SK-N-MC (cell line): ENCODE data around the gene MAP2K7.

Experiments used
- EZH2 ChIP-seq: fragments of 200-600 bp; sonication (generic); IDR thresholded peaks from one replicate; pipeline ENCODE4 v1.6.1; 2017; ENCODE audit warnings: antibody characterized with exemption
- FOXP2 ChIP-seq: optimal IDR thresholded peaks from 2 replicates; pipeline ENCODE3; 2011; ENCODE audit warnings: mild to moderate bottlenecking, moderate library complexity; ENCODE audit not compliant: insufficient read depth; ENCODE audit errors: extremely low read length, control extremely low read depth
- POLR2AphosphoS5 ChIP-seq: IDR thresholded peaks from 2 replicates; pipeline ENCODE4 v1.6.1; 2012; ENCODE audit warnings: mild to moderate bottlenecking, low read depth, low read length, borderline replicate concordance

- TF ChIP-seq POLR2AphosphoS5 (no peak), EZH2 (no peak), FOXP2 (no peak)
These were observed 30.4 kb downstream of the MAP2K7 start for GRCh38 chr19:7933828-7934725.
